Fibroblast of lung (primary cell): Measurements from ENCODE around the gene SLC29A1. TPM values are rescaled to one million over a fixed set of nuclear protein-coding genes. Genes with fewer than 3 reads are reported as not detected.
"Not testable (repeated sequence)": the region's sequence is repeated elsewhere in the genome, so short reads cannot be mapped to it uniquely, and the experiment has no call there.

ENCODE experiments used
- DNase-seq, 2 donors: peaks; one replicate each; pipeline versions ENCODE4 v3.0.0 to v3.0.0-alpha.2; 2010; ENCODE audit warnings: low read depth in 2 of 2
- H2AFZ ChIP-seq: 2 replicates; pipeline ENCODE4 v1.5.1; 2012; ENCODE audit warnings: low read length, control low read depth, inconsistent platforms
- H3K27ac ChIP-seq: 2 replicates; pipeline ENCODE4 v1.5.1; 2011; ENCODE audit warnings: low read length, control low read depth; ENCODE audit not compliant: insufficient read depth
- H3K27me3 ChIP-seq: 2 replicates; pipeline ENCODE4 v1.5.1; 2011; ENCODE audit warnings: mild to moderate bottlenecking, low read length; ENCODE audit not compliant: control insufficient read depth, insufficient read depth
- H3K36me3 ChIP-seq: 2 replicates; pipeline ENCODE4 v1.5.1; 2011; ENCODE audit warnings: low read length; ENCODE audit not compliant: control insufficient read depth, insufficient read depth
- H3K4me1 ChIP-seq: 2 replicates; pipeline ENCODE4 v1.5.1; 2011; ENCODE audit warnings: low read length; ENCODE audit not compliant: control insufficient read depth, insufficient read depth; ENCODE audit errors: extremely low read depth
- H3K4me2 ChIP-seq: 2 replicates; pipeline ENCODE4 v1.5.1; 2011; ENCODE audit warnings: low read length, control low read depth; ENCODE audit not compliant: insufficient read depth; ENCODE audit errors: extremely low read depth
- H3K4me3 ChIP-seq, 4 experiments: fragments of 200-600 bp in 1 of 4; sonication (generic) in 1 of 4; replicated peaks in 1 of 4; 2 replicates each; pipeline ENCODE4 v1.5.1; 2011 to 2016; ENCODE audit warnings: low read length in 4 of 4, low read depth in 3 of 4, mild to moderate bottlenecking in 3 of 4, control low read depth in 2 of 4, inconsistent platforms in 1 of 4, mixed read lengths in 1 of 4; ENCODE audit not compliant: insufficient read depth in 1 of 4; ENCODE audit errors: control extremely low read depth in 1 of 4
- H3K79me2 ChIP-seq: 2 replicates; pipeline ENCODE4 v1.5.1; 2012; ENCODE audit warnings: mild to moderate bottlenecking, low read length, inconsistent platforms; ENCODE audit not compliant: control insufficient read depth, insufficient read depth
- H3K9ac ChIP-seq: 2 replicates; pipeline ENCODE4 v1.5.1; 2011; ENCODE audit warnings: mild to moderate bottlenecking, low read length, control low read depth; ENCODE audit not compliant: insufficient read depth
- H3K9me3 ChIP-seq: 2 replicates; pipeline ENCODE4 v1.5.1; 2012; ENCODE audit warnings: low read depth, low read length; ENCODE audit not compliant: control insufficient read depth, insufficient read depth
- H4K20me1 ChIP-seq: 2 replicates; pipeline ENCODE4 v1.5.1; 2011; ENCODE audit warnings: low read length; ENCODE audit not compliant: control insufficient read depth, insufficient read depth; ENCODE audit errors: extremely low read depth
- EZH2 ChIP-seq: IDR thresholded peaks from 2 replicates; pipeline ENCODE4 v1.5.1; 2012; ENCODE audit warnings: low read length, control low read depth, mild to moderate bottlenecking; ENCODE audit errors: missing control alignments
- polyA plus RNA-seq, 2 donors: library from polyadenylated mRNA; depleted of rRNA in 1 of 2; stranded (reverse) in 1 of 2; unstranded in 1 of 2; fragments of >200 nt; gene quantifications; 2 replicates each; pipeline ENCODE4 v1.2.1, GENCODE V29; 2011 to 2012; ENCODE audit warnings: missing spikeins in 1 of 2
- total RNA-seq: library from RNA; depleted of rRNA; stranded (reverse); fragments of >200 nt; gene quantifications from 2 replicates; pipeline ENCODE4 v1.2.1, GENCODE V29; 2014
- TF ChIP-seq, protein P1 (sequence below), 2 donors: IDR thresholded peaks in 1 of 2; conservative IDR thresholded peaks in 1 of 2; 1 replicate in 1 of 2; 2 replicates in 1 of 2; pipeline ENCODE4 v1.5.1; 2011 to 2012; ENCODE audit warnings: low read length in 2 of 2, control low read depth in 1 of 2, inconsistent platforms in 1 of 2, low read depth in 1 of 2, mild to moderate bottlenecking in 1 of 2

The SLC29A1 gene
- total and polyA plus RNA-seq, 2 donors (not counting 1 experiment from before 2014, with no cell fraction given) = 13.4 to 21.9 TPM

DNA sequence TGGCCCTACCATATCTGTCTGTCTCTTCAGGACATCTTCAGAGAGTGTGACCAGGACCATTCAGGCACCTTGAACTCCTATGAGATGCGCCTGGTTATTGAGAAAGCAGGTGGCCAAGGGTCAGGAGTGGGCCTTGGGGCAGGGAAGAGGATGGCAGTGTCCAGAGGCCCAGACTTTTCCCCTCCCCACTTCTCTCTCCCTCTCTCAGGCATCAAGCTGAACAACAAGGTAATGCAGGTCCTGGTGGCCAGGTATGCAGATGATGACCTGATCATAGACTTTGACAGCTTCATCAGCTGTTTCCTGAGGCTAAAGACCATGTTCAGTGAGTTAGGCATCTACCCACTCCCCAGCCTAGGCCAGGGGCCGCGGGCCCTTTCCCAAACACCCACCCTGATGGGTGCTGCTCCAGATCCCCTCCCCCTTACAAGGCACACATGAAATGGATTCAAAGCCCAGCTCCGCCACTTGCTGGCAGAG lies 40.4 kb upstream of the SLC29A1 start:
- no peak overlapping the region for H3K4me2 ChIP-seq
- no peak overlapping the region for H3K9ac ChIP-seq
- no peaks in the 10 kb centered on the region for H3K9me3 ChIP-seq
- no peaks in the 10 kb centered on the region for H4K20me1 ChIP-seq
- DNase-seq = no peak
- H3K36me3 ChIP-seq = no peaks in the 10 kb centered on the region
- peaks cover 2% of the 10 kb centered on the region for H3K4me1 ChIP-seq
- no peak overlapping the region for H3K27ac ChIP-seq
- TF ChIP-seq, protein P1, sequence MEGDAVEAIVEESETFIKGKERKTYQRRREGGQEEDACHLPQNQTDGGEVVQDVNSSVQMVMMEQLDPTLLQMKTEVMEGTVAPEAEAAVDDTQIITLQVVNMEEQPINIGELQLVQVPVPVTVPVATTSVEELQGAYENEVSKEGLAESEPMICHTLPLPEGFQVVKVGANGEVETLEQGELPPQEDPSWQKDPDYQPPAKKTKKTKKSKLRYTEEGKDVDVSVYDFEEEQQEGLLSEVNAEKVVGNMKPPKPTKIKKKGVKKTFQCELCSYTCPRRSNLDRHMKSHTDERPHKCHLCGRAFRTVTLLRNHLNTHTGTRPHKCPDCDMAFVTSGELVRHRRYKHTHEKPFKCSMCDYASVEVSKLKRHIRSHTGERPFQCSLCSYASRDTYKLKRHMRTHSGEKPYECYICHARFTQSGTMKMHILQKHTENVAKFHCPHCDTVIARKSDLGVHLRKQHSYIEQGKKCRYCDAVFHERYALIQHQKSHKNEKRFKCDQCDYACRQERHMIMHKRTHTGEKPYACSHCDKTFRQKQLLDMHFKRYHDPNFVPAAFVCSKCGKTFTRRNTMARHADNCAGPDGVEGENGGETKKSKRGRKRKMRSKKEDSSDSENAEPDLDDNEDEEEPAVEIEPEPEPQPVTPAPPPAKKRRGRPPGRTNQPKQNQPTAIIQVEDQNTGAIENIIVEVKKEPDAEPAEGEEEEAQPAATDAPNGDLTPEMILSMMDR (conservative IDR thresholded peaks at IDR 0.05 in 1 of 2, IDR thresholded peaks at IDR 0.05 in 1 of 2; ENCODE audit: low read depth in 1 of 2, low read length in 2 of 2) = no peak
- no peak for TF ChIP-seq EZH2
- H3K79me2 ChIP-seq = no peaks in the 10 kb centered on the region
- H3K4me3 ChIP-seq = no peak overlapping the region
- no peaks in the 10 kb centered on the region for H3K27me3 ChIP-seq
- no peak overlapping the region for H2AFZ ChIP-seq

DNA sequence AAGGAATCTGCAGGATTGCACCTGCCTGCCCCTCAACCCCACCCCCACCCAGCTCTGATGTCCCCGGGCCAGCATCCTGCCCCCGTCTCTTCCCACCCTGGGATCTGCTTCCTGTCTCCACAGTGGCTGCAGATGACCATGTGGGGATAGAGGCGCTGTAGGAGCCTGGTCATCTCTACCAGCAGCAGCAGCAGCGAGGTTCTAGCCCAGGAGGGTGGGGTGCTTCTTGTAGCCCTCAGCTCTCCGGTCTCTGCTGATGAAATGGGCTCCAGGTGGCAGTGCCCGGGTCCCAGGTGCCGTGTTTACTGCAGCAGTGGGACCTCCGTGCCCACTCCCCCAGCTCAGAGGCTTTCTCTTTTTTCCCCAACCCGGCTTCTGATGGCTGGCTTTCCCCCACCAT lies 39.6 kb upstream of the SLC29A1 start:
- Histone ChIP-seq H3K9me3 (no peaks in the 10 kb centered on the region), H4K20me1 (no peaks in the 10 kb centered on the region), H3K27me3 (no peaks in the 10 kb centered on the region), H3K36me3 (no peaks in the 10 kb centered on the region), H3K79me2 (no peaks in the 10 kb centered on the region), H3K4me2 (no peak overlapping the region), H3K4me3 (no peak overlapping the region), H2AFZ (no peak overlapping the region), H3K4me1 (peaks cover 2% of the 10 kb centered on the region), H3K9ac (no peak overlapping the region), H3K27ac (no peak overlapping the region)
- DNase-seq = no peak
- no peak for TF ChIP-seq EZH2
- TF ChIP-seq, protein P1 (conservative IDR thresholded peaks at IDR 0.05 in 1 of 2, IDR thresholded peaks at IDR 0.05 in 1 of 2; ENCODE audit: low read depth in 1 of 2, low read length in 2 of 2) = no peak

DNA sequence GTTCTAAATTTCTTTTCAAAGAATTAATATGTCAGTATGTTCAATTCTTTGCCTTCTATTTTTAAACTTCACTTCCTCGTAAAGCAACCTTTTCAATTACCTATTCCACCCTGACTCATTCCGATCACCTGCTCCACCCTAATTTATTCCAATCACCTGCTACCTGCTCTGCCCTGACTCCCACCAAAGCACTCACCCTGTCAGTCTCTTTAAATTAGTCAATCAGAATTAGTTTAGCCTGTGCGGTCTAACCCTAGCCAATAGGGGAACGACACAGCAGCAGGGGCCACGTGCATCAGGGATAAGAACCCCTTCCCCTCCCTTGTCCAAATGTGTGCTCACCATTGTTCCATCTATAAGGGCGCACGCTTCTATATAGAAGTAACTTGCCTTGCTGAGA lies 38.0 kb upstream of the SLC29A1 start:
- DNase-seq, H3K9ac ChIP-seq, H2AFZ ChIP-seq, H3K36me3 ChIP-seq, H3K79me2 ChIP-seq, H3K27me3 ChIP-seq, H3K9me3 ChIP-seq, H3K27ac ChIP-seq, H3K4me3 ChIP-seq, H4K20me1 ChIP-seq, H3K4me2 ChIP-seq, H3K4me1 ChIP-seq: not testable (repeated sequence)
